Motor neuron (in vitro differentiated cells): ENCODE results near the gene TMEM245. TPM values are rescaled to one million over a fixed set of nuclear protein-coding genes. Genes with fewer than 3 reads are reported as not detected.

Source experiments
- ATAC-seq, 8 experiments: fragments of 200-7000 bp; cut with Tn5 transposase; replicated peaks in 6 of 8; 2 replicates each; pipeline ENCODE4 v1.8.0; 2021; ENCODE audit warnings: mild to moderate bottlenecking in 8 of 8, moderate library complexity in 8 of 8
- H3K27ac ChIP-seq, 2 donors: fragments of 250-450 bp; sonication (Bioruptor Pico); 2 replicates each; pipeline ENCODE4 v1.9.0; 2021; ENCODE audit warnings: antibody characterized with exemption in 2 of 2, mild to moderate bottlenecking in 2 of 2, moderate library complexity in 1 of 2
- H3K4me1 ChIP-seq, 2 donors: fragments of 250-450 bp; sonication (Bioruptor Pico); replicated peaks in 1 of 2; 2 replicates each; pipeline ENCODE4 v1.6.1; 2021; ENCODE audit warnings: antibody characterized with exemption in 2 of 2, mild to moderate bottlenecking in 2 of 2, moderate library complexity in 1 of 2
- H3K4me3 ChIP-seq, 5 donors: fragments of 250-450 bp; sonication (Bioruptor Pico); 2 replicates each; pipeline ENCODE4 v1.9.0; 2021; ENCODE audit warnings: antibody characterized with exemption in 5 of 5, mild to moderate bottlenecking in 5 of 5, moderate library complexity in 4 of 5
- WGBS, 10 experiments: fragments of 450-650 bp; shearing (Covaris generic); methylation state at CpG; one replicate each; pipeline ENCODE4 v1.0.0; 2022; 5-methylcytosine and 5-hydroxymethylcytosine counted together
- in situ Hi-C, 9 experiments: fragments of 400-800 bp; cut with MboI; loops; one replicate each; pipeline ENCODE4 v1.15.0; 2021; ENCODE audit warnings: low sequenced_read_pairs in 9 of 9, low pct_unique_long_range_greater_than_20kb in 2 of 9; ENCODE audit not compliant: unreplicated experiment in 9 of 9
- total RNA-seq, 8 experiments: library from RNA; unstranded; fragments of 300-600 nt; gene quantifications; 2 replicates each; pipeline versions ENCODE4 v1.2.3 to v1.2.4, GENCODE V29; 2022

The TMEM245 gene
- total RNA-seq, 8 experiments from 2014 or later = 18.1 to 53.1 (median 30.7) TPM

GRCh38 chr9:109109967-109110328 is 9.8 kb downstream of the TMEM245 start:
- peak in 2 of 8 experiments; percentile 10 to 16 for ATAC-seq
- in situ Hi-C loops = no loop called here
- no peak overlapping the region for H3K4me3 ChIP-seq
- peaks cover 0 to 3% of the 10 kb centered on the region in 2 donors for H3K4me1 ChIP-seq
- H3K27ac ChIP-seq = no peak overlapping the region

- in situ Hi-C loops = no loop called here
- H3K27ac ChIP-seq = no peak overlapping the region
- ATAC-seq = no peak
- no peaks in the 10 kb centered on the region for H3K4me1 ChIP-seq
- H3K4me3 ChIP-seq = no peak overlapping the region
- WGBS, 10 experiments = 51 to 100% (median 71%) methylated on average over 1 to 4 of the region's 4 CpGs
Observed at GRCh38 chr9:109108318-109108717, 11.4 kb downstream of the TMEM245 start.

GRCh38 chr9:109107402-109108240 is 12.1 kb downstream of the TMEM245 start:
- Histone ChIP-seq H3K4me1 (no peaks in the 10 kb centered on the region), H3K27ac (no peak overlapping the region), H3K4me3 (no peak overlapping the region)
- in situ Hi-C loops = no loop called here
- 17 to 100% (median 53%) methylated on average over 1 to 4 of the region's 4 CpGs; no CpG with 5 or more reads in 2 of the 10 experiments for WGBS, 10 experiments
- ATAC-seq = peak in 3 of 8 experiments; percentile 25 to 56 (median 51)

- ATAC-seq = no peak
- no peak overlapping the region for H3K4me3 ChIP-seq
- 84 to 100% (median 96%) methylated on average over 1 to 3 of the region's 3 CpGs; no CpG with 5 or more reads in 1 of the 10 experiments for WGBS, 10 experiments
- H3K4me1 ChIP-seq = peaks cover 10 to 14% of the 10 kb centered on the region in 2 donors
- in situ Hi-C loops = no loop called here
- no peak overlapping the region for H3K27ac ChIP-seq
Observed at GRCh38 chr9:109101810-109102209, 17.9 kb downstream of the TMEM245 start.

- H3K4me1 ChIP-seq = peaks cover 10 to 14% of the 10 kb centered on the region in 2 donors
- WGBS, 10 experiments = 0 to 100% (median 76%) methylated on average over 1 to 3 of the region's 3 CpGs; no CpG with 5 or more reads in 3 of the 10 experiments
- H3K4me3 ChIP-seq = no peak overlapping the region
- H3K27ac ChIP-seq = no peak overlapping the region
- ATAC-seq = no peak
- in situ Hi-C loops = no loop called here
Observed at GRCh38 chr9:109101202-109101595, 18.5 kb downstream of the TMEM245 start.

GRCh38 chr9:109100543-109101201 is 19.1 kb downstream of the TMEM245 start:
- Histone ChIP-seq H3K27ac (no peak overlapping the region), H3K4me1 (peaks cover 10 to 14% of the 10 kb centered on the region in 2 donors), H3K4me3 (no peak overlapping the region)
- ATAC-seq = no peak
- 93 to 100% (median 100%) methylated on average over 1 to 3 of the region's 3 CpGs; no CpG with 5 or more reads in 1 of the 10 experiments for WGBS, 10 experiments
- in situ Hi-C loops = no loop called here

- H3K4me1 ChIP-seq = peaks cover 10 to 14% of the 10 kb centered on the region in 2 donors
- WGBS, 10 experiments = 18 to 86% (median 80%) methylated on average over 1 to 2 of the region's 2 CpGs; no CpG with 5 or more reads in 3 of the 10 experiments
- no peak overlapping the region for H3K27ac ChIP-seq
- in situ Hi-C loops = no loop called here
- H3K4me3 ChIP-seq = no peak overlapping the region
- peak in 4 of 8 experiments; percentile 26 to 70 (median 56) for ATAC-seq
Observed at GRCh38 chr9:109098960-109099308, 20.8 kb downstream of the TMEM245 start.

- peaks cover 10 to 14% of the 10 kb centered on the region in 2 donors for H3K4me1 ChIP-seq
- H3K27ac ChIP-seq = no peak overlapping the region
- ATAC-seq = peak in 7 of 8 experiments; percentile 44 to 84 (median 68)
- no peak overlapping the region for H3K4me3 ChIP-seq
- in situ Hi-C loops = no loop called here
- 6 to 83% (median 68%) methylated on average over 1 to 4 of the region's 4 CpGs for WGBS, 10 experiments
Observed at GRCh38 chr9:109098171-109098959, 21.4 kb downstream of the TMEM245 start.

- WGBS, 10 experiments = 82 to 100% (median 100%) methylated on average over 1 to 4 of the region's 4 CpGs; no CpG with 5 or more reads in 2 of the 10 experiments
- Histone ChIP-seq H3K4me1 (peaks cover 10 to 14% of the 10 kb centered on the region in 2 donors), H3K27ac (no peak overlapping the region), H3K4me3 (no peak overlapping the region)
- in situ Hi-C loops = no loop called here
- ATAC-seq = no peak
Observed at GRCh38 chr9:109097146-109097545, 22.6 kb downstream of the TMEM245 start.

- 72 to 100% (median 92%) methylated on average over 1 to 3 of the region's 3 CpGs; no CpG with 5 or more reads in 1 of the 10 experiments for WGBS, 10 experiments
- Histone ChIP-seq H3K4me1 (peaks cover 10 to 14% of the 10 kb centered on the region in 2 donors), H3K4me3 (no peak overlapping the region), H3K27ac (no peak overlapping the region)
- ATAC-seq = no peak
- in situ Hi-C loops = no loop called here
Observed at GRCh38 chr9:109095321-109095720, 24.4 kb downstream of the TMEM245 start.

GRCh38 chr9:109094268-109094667 is 25.5 kb downstream of the TMEM245 start:
- ATAC-seq = no peak
- 90 to 100% (median 98%) methylated on average over 1 to 6 of the region's 6 CpGs; no CpG with 5 or more reads in 3 of the 10 experiments for WGBS, 10 experiments
- H3K27ac ChIP-seq = no peak overlapping the region
- H3K4me3 ChIP-seq = no peak overlapping the region
- peaks cover 10 to 14% of the 10 kb centered on the region in 2 donors for H3K4me1 ChIP-seq
- in situ Hi-C loops = no loop called here

GRCh38 chr9:109092587-109092986 is 27.2 kb downstream of the TMEM245 start:
- H3K4me3 ChIP-seq = no peak overlapping the region
- in situ Hi-C loops = no loop called here
- no peak overlapping the region for H3K27ac ChIP-seq
- no peak for ATAC-seq
- 40 to 100% (median 77%) methylated on average over 1 of the region's 1 CpG; no CpG with 5 or more reads in 3 of the 10 experiments for WGBS, 10 experiments
- no peaks in the 10 kb centered on the region for H3K4me1 ChIP-seq

- H3K4me1 ChIP-seq = no peaks in the 10 kb centered on the region
- H3K27ac ChIP-seq = no peak overlapping the region
- H3K4me3 ChIP-seq = no peak overlapping the region
- ATAC-seq = no peak
- in situ Hi-C loops = no loop called here
Observed at GRCh38 chr9:109092051-109092580, 27.6 kb downstream of the TMEM245 start.
